Gastroesophageal sphincter (tissue), 3 donors: ENCODE data around the gene LIX1.

Source experiments
- POLR2A ChIP-seq, 2 donors: fragments of 450-650 bp; IDR thresholded peaks; one replicate each; pipeline ENCODE4 v1.6.1; 2017; ENCODE audit warnings: antibody characterized with exemption in 2 of 2, mild to moderate bottlenecking in 2 of 2, moderate library complexity in 1 of 2
- POLR2AphosphoS5 ChIP-seq: sonication (generic); formaldehyde crosslinking; IDR thresholded peaks from one replicate; pipeline ENCODE4 v1.6.1; 2017; ENCODE audit warnings: antibody characterized with exemption
- TF ChIP-seq, protein P1 (sequence below), 4 experiments: fragments of 200-600 bp in 2 of 4; fragments of 450-650 bp in 2 of 4; sonication (generic) in 1 of 4; IDR thresholded peaks; one replicate each; pipeline ENCODE4 v1.5.1; 2017 to 2019; ENCODE audit warnings: antibody characterized with exemption in 4 of 4, mild to moderate bottlenecking in 2 of 4, moderate library complexity in 2 of 4

DNA sequence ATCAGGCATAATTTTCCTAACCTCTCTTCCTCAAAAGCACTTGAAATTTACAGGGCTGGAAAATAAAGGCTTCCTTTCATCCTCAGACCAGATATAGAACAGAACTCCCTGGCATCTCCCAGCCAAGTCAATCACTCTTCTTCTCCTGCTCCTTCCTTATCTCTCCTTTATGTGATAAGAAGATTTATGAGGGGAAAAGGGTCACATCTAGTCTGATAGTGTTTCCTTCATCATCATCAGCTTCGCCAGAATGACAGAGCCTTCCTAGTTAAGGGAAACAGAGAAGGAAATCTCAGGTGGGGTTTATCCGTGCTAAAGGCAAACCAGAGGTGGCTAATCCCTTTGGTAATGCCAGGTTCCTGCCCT, 36.2 kb downstream of the LIX1 start:
- TF ChIP-seq POLR2AphosphoS5 (no peak), POLR2A (IDR thresholded peaks at IDR 0.05) (no peak)
- TF ChIP-seq, protein P1, sequence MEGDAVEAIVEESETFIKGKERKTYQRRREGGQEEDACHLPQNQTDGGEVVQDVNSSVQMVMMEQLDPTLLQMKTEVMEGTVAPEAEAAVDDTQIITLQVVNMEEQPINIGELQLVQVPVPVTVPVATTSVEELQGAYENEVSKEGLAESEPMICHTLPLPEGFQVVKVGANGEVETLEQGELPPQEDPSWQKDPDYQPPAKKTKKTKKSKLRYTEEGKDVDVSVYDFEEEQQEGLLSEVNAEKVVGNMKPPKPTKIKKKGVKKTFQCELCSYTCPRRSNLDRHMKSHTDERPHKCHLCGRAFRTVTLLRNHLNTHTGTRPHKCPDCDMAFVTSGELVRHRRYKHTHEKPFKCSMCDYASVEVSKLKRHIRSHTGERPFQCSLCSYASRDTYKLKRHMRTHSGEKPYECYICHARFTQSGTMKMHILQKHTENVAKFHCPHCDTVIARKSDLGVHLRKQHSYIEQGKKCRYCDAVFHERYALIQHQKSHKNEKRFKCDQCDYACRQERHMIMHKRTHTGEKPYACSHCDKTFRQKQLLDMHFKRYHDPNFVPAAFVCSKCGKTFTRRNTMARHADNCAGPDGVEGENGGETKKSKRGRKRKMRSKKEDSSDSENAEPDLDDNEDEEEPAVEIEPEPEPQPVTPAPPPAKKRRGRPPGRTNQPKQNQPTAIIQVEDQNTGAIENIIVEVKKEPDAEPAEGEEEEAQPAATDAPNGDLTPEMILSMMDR (IDR thresholded peaks at IDR 0.05) = no peak
